TTC549 (cell line): Measurements from ENCODE around the gene CTAG1B.
"Not testable (repeated sequence)": the region's sequence is repeated elsewhere in the genome, so short reads cannot be mapped to it uniquely, and the experiment has no call there.

ENCODE experiments used
- FAIRE-seq: peaks from 2 replicates; lab custom pipeline; 2012; peaks lifted over from hg19 to GRCh38; lab: Jason Lieb, UNC

The CTAG1B gene

GRCh38 chrX:154620767-154621414 is 1.8 kb upstream of the CTAG1B start:
- not testable (repeated sequence) for FAIRE-seq

- FAIRE-seq = peak; percentile 51
These were observed 5.5 kb downstream of the CTAG1B start for GRCh38 chrX:154613586-154613985.

GRCh38 chrX:154611146-154611545 is 7.9 kb downstream of the CTAG1B start:
- not testable (repeated sequence) for FAIRE-seq

GRCh38 chrX:154608823-154609222 is 10.3 kb downstream of the CTAG1B start:
- FAIRE-seq = not testable (repeated sequence)

DNA sequence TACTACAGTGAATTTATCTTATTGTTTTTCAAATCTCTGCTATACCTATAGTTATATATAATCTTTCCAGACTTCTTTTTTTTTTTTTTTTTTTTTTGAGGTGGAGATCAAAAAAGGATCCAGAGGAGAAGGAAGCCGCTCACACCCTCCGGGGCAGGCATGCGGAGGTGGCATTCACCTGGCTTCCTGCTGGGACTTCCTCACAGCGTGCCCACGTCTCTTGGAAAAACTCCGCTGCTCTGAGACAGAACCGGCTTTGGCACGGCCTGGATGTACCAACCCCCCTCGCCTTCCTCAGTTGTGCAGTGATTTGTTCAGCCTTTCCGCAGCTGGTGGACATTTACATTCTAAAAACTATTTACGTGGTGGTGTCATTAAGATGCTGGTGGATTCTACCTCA is 11.1 kb downstream of the CTAG1B start:
- not testable (repeated sequence) for FAIRE-seq

- FAIRE-seq = no peak
These were observed 11.7 kb downstream of the CTAG1B start for GRCh38 chrX:154607370-154607769.

DNA sequence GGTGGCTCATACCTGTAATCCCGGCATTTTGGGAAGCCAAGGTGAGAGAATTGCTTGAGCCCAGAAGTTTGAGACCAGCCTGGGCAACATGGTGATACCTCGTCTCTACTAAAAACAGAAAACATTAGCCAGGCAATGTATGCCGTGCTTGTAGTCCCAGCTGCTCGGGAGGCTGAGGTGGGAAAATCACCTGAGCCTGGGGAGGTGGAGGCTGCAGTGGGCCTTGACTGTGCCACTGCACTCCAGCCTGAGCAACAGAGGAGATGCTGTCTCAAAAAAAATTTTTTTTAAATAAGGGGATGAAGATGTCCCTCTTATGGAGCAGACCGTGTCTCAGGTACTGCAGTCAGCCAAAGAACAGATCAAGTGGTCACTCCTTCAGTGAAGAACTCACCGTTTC is 13.5 kb downstream of the CTAG1B start:
- no peak for FAIRE-seq

GRCh38 chrX:154603438-154604430 is 15.3 kb downstream of the CTAG1B start:
- FAIRE-seq = no peak

- no peak for FAIRE-seq
These were observed 16.2 kb downstream of the CTAG1B start for GRCh38 chrX:154602766-154603437.

- no peak for FAIRE-seq
These were observed 16.9 kb downstream of the CTAG1B start for GRCh38 chrX:154602226-154602625.

GRCh38 chrX:154600759-154601374 is 18.2 kb downstream of the CTAG1B start:
- no peak for FAIRE-seq

GRCh38 chrX:154599531-154599930 is 19.6 kb downstream of the CTAG1B start:
- FAIRE-seq = no peak

- no peak for FAIRE-seq
These were observed 20.4 kb downstream of the CTAG1B start for GRCh38 chrX:154598656-154599055.

GRCh38 chrX:154597221-154597620 is 21.9 kb downstream of the CTAG1B start:
- no peak for FAIRE-seq

GRCh38 chrX:154596290-154596929 is 22.7 kb downstream of the CTAG1B start:
- FAIRE-seq = no peak

- no peak for FAIRE-seq
These were observed 23.4 kb downstream of the CTAG1B start for GRCh38 chrX:154595559-154596249.

- no peak for FAIRE-seq
These were observed 24.6 kb downstream of the CTAG1B start for GRCh38 chrX:154594491-154594890.

GRCh38 chrX:154593201-154593600 is 25.9 kb downstream of the CTAG1B start:
- no peak for FAIRE-seq

- FAIRE-seq = no peak
These were observed 26.6 kb downstream of the CTAG1B start for GRCh38 chrX:154592505-154592904.

GRCh38 chrX:154590415-154590814 is 28.7 kb downstream of the CTAG1B start:
- peak; percentile 90 for FAIRE-seq

DNA sequence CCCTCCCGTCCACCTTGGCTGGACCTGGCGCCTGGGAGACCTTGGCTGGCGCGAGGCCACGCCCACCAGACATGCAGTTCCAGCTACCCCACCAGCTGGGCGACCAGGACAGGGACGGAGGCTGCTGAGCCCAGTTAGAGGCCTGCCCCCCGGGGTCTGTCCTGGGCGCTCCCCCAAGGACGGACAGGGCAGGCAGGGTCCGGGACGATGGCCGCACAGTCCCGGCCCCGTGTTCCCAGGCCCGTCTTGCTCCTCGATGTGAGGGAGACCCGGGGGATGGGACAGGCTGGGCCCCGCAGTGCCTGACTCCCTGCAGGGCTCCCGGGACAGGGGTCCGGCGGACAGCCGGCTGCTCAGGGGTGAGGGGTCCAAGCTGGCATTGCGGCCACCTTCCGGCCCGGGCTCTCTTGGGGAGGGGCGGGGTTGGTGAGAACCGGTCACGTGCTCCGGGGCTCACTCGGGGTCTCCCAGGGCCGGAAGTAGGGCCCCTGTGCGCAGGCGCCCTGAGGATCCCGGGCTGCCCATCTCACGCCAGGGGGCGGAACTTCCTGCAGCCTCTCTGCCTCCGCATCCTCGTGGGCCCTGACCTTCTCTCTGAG is 34.4 kb downstream of the CTAG1B start, which contains the start of gene CTAG1A:
CTAG1A (plus strand) TSS at position 549 of the 599 bp plus-strand sequence. CDS start 74 bp downstream, outside the sequence.
- not testable (repeated sequence) for FAIRE-seq
